Heart left ventricle (tissue), 16 donors: ENCODE data around the gene CDH10. TPM values are rescaled to one million over a fixed set of nuclear protein-coding genes. Genes with fewer than 3 reads are reported as not detected.

Experiments used
- ATAC-seq, 4 donors: fragments of 200-7000 bp; cut with Tn5 transposase; one replicate each; pipeline ENCODE4 v1.9.1; 2020 to 2022; ENCODE audit warnings: moderate library complexity in 4 of 4, mild to moderate bottlenecking in 3 of 4, moderate number of reproducible peaks in 1 of 4
- DNase-seq, 5 donors: peaks; one replicate each; pipeline ENCODE4 v3.0.0-alpha.2; 2020
- H3K27ac ChIP-seq, 12 donors: fragments of 200-600 bp; sonication (generic) in 4 of 12; one replicate each; pipeline versions ENCODE4 v1.5.0 to v1.8.0; 2016 to 2022; ENCODE audit warnings: mild to moderate bottlenecking in 2 of 12
- H3K27me3 ChIP-seq, 9 donors: fragments of 200-600 bp; sonication (generic) in 2 of 9; one replicate each; pipeline versions ENCODE4 v1.5.1 to v1.8.0; 2016 to 2022; ENCODE audit warnings: mild to moderate bottlenecking in 3 of 9
- H3K36me3 ChIP-seq, 9 donors: fragments of 200-600 bp; sonication (generic) in 2 of 9; one replicate each; pipeline versions ENCODE4 v1.5.0 to v1.8.0; 2018 to 2022; ENCODE audit warnings: mild to moderate bottlenecking in 2 of 9
- H3K4me1 ChIP-seq, 12 donors: fragments of 200-600 bp; sonication (generic) in 4 of 12; one replicate each; pipeline versions ENCODE4 v1.5.0 to v1.8.0; 2016 to 2022; ENCODE audit warnings: mild to moderate bottlenecking in 3 of 12
- H3K4me3 ChIP-seq, 12 donors: fragments of 200-600 bp; sonication (generic) in 4 of 12; one replicate each; pipeline versions ENCODE4 v1.5.0 to v1.8.0; 2017 to 2022; ENCODE audit warnings: mild to moderate bottlenecking in 9 of 12, moderate library complexity in 4 of 12
- H3K9me3 ChIP-seq, 12 donors: fragments of 200-600 bp; sonication (generic) in 4 of 12; one replicate each; pipeline versions ENCODE4 v1.5.0 to v1.8.0; 2016 to 2022; ENCODE audit warnings: mild to moderate bottlenecking in 1 of 12
- POLR2A ChIP-seq, 2 donors: fragments of 450-650 bp; IDR thresholded peaks; one replicate each; pipeline ENCODE4 v1.6.1; 2017; ENCODE audit warnings: antibody characterized with exemption in 2 of 2, mild to moderate bottlenecking in 2 of 2, moderate library complexity in 2 of 2
- WGBS, 4 donors: extraction: QIAGEN DNeasy Blood & Tissue Kit in 2 of 4; methylation state at CpG; one replicate each; pipeline versions ENCODE4 v1.1.5 to v1.1.7; 2013 to 2018; 5-methylcytosine and 5-hydroxymethylcytosine counted together
- intact Hi-C, 10 donors: fragments of 100-400 bp; cut with DNase I; formaldehyde crosslinking; loops; one replicate each; pipeline versions ENCODE4 v1.11.1 to v1.14.2; 2022
- polyA plus RNA-seq, 2 donors: library from polyadenylated mRNA; stranded (reverse); fragments of 200-250 nt; gene quantifications; one replicate each; pipeline ENCODE4 v1.2.3, GENCODE V29; 2013
- total RNA-seq, 9 donors: library from RNA; depleted of rRNA in 2 of 9; stranded (reverse); fragments of >200 nt in 2 of 9; fragmentation: NEBNext Ultra II Directional in 3 of 9; extraction: Animal tissue kit (Norgen Biotek cat#: 25700) in 3 of 9; gene quantifications; one replicate each; pipeline versions ENCODE4 v1.1.0 to v1.2.4, GENCODE V29; 2016 to 2023
- TF ChIP-seq, protein P1 (sequence below), 12 donors: fragments of 200-600 bp; sonication (generic) in 4 of 12; IDR thresholded peaks; one replicate each; pipeline versions ENCODE4 v1.5.0 to v1.8.0; 2018 to 2022; ENCODE audit warnings: antibody characterized with exemption in 12 of 12, mild to moderate bottlenecking in 5 of 12
- donor health status: ischemic (EF 13 %, LVEDD 7.1; RV severe dilation, severe dysfunction).
- donor health status: healthy with polysubstance abuse.
- donor health status: DM: no; HTN: yes; CAD: no.
- donor health status: DM: no; HTN: no; CAD: no.
- donor health status: ischemic (EF 25% LVEDD 6.9; RV normal size, moderate dysfunction).
- donor health status: ischemic (EF 25% LVEDD 5.7; RV mildly dilated, moderate dysfunction).
- donor health status: healthy.
- donor health status: DM: yes; HTN: yes; CAD: no.
- donor health status: ischemic (EF 35%, LVEDD 5.7; RV mildly dilated, moderate dysfunction).
- donor health status: nonischemic (EF 11% LVEDD 7.7; RV severe dilation, severe dysfunction).
- donor health status: DM: yes; HTN: yes; CAD: no.
- donor health status: PGD.
- donor health status: ischemic (EF 29% LVEDD 5.4; RV normal size, mild dysfunction).
- donor health status: nonischemic (EF 23%, LVEDD 6.1; RV moderate dilation, normal function).

Gene CDH10
- total and polyA plus RNA-seq, 11 donors = 0.25 TPM; not detected in 10

GRCh38 chr5:24633715-24634325 is 11.0 kb downstream of the CDH10 start:
- ATAC-seq (no peak), DNase-seq (no peak)
- no peak overlapping the region for H3K27ac ChIP-seq
- H3K4me1 ChIP-seq = no peaks in the 10 kb centered on the region
- H3K9me3 ChIP-seq = no peaks in the 10 kb centered on the region
- TF ChIP-seq, protein P1, sequence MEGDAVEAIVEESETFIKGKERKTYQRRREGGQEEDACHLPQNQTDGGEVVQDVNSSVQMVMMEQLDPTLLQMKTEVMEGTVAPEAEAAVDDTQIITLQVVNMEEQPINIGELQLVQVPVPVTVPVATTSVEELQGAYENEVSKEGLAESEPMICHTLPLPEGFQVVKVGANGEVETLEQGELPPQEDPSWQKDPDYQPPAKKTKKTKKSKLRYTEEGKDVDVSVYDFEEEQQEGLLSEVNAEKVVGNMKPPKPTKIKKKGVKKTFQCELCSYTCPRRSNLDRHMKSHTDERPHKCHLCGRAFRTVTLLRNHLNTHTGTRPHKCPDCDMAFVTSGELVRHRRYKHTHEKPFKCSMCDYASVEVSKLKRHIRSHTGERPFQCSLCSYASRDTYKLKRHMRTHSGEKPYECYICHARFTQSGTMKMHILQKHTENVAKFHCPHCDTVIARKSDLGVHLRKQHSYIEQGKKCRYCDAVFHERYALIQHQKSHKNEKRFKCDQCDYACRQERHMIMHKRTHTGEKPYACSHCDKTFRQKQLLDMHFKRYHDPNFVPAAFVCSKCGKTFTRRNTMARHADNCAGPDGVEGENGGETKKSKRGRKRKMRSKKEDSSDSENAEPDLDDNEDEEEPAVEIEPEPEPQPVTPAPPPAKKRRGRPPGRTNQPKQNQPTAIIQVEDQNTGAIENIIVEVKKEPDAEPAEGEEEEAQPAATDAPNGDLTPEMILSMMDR (IDR thresholded peaks at IDR 0.05) = peak; percentile 24 to 75 (median 54)
- TF ChIP-seq POLR2A (IDR thresholded peaks at IDR 0.05) = no peak
- peaks cover 0 to 5% (median 0%) of the 10 kb centered on the region in 9 donors for H3K27me3 ChIP-seq
- no peak overlapping the region for H3K4me3 ChIP-seq
- 3 to 4% (median 4%) methylated on average over 4 of the region's 4 CpGs for WGBS, 4 donors
- intact Hi-C loops = loop anchor here in 1 of 10 donors (10.0 kb wide), 1 partner anchor 189 kb away; no protein-coding TSS in a partner anchor
- H3K36me3 ChIP-seq = no peaks in the 10 kb centered on the region

DNA sequence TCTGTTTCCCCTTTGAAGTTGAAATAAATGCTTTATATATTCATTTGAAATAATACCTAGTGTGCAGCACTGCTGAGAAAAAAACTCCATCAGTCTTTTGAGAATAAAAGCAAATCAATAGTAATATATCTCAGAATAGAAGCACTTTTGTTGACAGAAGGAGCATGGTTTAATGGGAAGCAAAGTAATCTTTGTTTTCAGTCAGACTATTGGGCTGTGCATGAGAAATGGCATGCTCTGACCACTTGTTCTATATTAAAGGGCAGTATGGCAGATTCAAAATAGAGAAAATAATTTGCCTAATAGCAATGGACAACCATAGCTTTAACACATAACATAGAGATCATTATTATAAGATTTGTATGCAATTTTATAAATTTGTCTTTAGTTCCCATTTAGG is 12.4 kb downstream of the CDH10 start:
- DNase-seq = no peak
- Histone ChIP-seq H3K4me3 (no peak overlapping the region), H3K36me3 (no peaks in the 10 kb centered on the region), H3K27me3 (peaks cover 0 to 5% (median 0%) of the 10 kb centered on the region in 9 donors), H3K4me1 (no peaks in the 10 kb centered on the region), H3K9me3 (no peaks in the 10 kb centered on the region), H3K27ac (no peak overlapping the region)
- TF ChIP-seq POLR2A (IDR thresholded peaks at IDR 0.05) = no peak
- TF ChIP-seq, protein P1 (IDR thresholded peaks at IDR 0.05) = no peak
- intact Hi-C loops = loop anchor here in 1 of 10 donors (10.0 kb wide), 1 partner anchor 188 kb away; no protein-coding TSS in a partner anchor
- no peak for ATAC-seq

DNA sequence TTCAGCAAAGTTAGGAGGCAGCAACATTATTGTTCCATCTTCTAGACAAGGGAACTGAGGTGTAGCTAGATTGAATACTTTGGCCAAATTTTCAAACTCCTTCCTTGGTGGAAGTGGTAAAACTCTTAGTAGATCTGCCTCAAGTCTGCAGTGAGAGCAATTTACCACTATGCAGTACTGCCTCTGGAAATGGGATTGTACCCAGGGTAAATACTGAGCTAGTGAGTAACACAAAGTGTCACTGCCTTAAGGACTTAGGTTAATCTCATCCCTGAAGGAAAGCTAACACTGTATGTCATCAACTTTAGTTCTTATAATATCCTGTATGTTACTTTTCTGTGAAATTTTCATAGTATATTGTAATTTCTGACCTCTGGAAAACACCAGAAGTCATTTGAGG is 13.9 kb downstream of the CDH10 start:
- no peaks in the 10 kb centered on the region for H3K9me3 ChIP-seq
- ATAC-seq (no peak), DNase-seq (no peak)
- intact Hi-C loops = loop anchor here in 1 of 10 donors (10.0 kb wide), 1 partner anchor 186 kb away; no protein-coding TSS in a partner anchor
- H3K4me1 ChIP-seq = no peaks in the 10 kb centered on the region
- peaks cover 0 to 5% (median 0%) of the 10 kb centered on the region in 9 donors for H3K27me3 ChIP-seq
- H3K36me3 ChIP-seq = no peaks in the 10 kb centered on the region
- H3K27ac ChIP-seq = no peak overlapping the region
- TF ChIP-seq, protein P1 (IDR thresholded peaks at IDR 0.05) = no peak
- no peak for TF ChIP-seq POLR2A (IDR thresholded peaks at IDR 0.05)
- no peak overlapping the region for H3K4me3 ChIP-seq

GRCh38 chr5:24629798-24630197 is 15.0 kb downstream of the CDH10 start:
- Histone ChIP-seq H3K27me3 (peaks cover 0 to 2% (median 0%) of the 10 kb centered on the region in 9 donors), H3K27ac (no peak overlapping the region), H3K9me3 (no peaks in the 10 kb centered on the region), H3K36me3 (no peaks in the 10 kb centered on the region), H3K4me1 (no peaks in the 10 kb centered on the region), H3K4me3 (no peak overlapping the region)
- intact Hi-C loops = loop anchor here in 1 of 10 donors (10.0 kb wide), 1 partner anchor 185 kb away; no protein-coding TSS in a partner anchor
- WGBS, 4 donors = 79 to 89% (median 87%) methylated on average over 1 of the region's 1 CpG
- DNase-seq (no peak), ATAC-seq (no peak)
- TF ChIP-seq POLR2A (IDR thresholded peaks at IDR 0.05) = no peak
- TF ChIP-seq, protein P1 (IDR thresholded peaks at IDR 0.05) = no peak
